ENCODE data around the gene ZNF358. TPM values are rescaled to one million over a fixed set of nuclear protein-coding genes. Genes with fewer than 3 reads are reported as not detected.

ZNF358 gene
- total and polyA plus RNA-seq, 2 of the 13 experiments (the other 11 are each of a cell fraction or from before 2014, with no cell fraction given): 9.1 to 37.0 TPM

DNA sequence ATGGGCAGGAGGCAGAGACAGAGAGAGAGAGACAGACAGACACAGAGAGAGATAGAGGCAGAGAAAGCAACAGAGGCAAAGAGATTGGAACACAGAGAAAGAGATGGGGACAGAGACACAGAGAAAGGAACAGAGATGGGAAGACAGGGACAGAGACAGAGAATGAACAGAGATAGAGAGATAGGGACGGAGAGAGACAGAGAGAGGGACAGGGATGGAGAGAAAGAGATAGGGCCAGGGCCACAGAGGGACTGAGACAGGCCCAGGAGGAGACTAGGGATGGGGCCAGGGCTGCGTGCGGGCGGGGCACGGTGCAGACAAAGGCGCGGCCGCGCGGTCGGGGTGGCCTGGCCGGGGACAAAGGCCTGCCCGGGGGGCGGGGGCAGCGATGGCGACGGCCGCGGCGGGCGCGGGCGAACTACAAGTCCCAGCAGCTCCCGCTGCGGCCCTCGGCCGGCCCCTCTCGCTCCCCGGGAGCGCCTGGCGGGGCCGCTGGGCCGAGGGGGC, at the start of gene ZNF358 (continued):
- TF ChIP-seq, protein P1, sequence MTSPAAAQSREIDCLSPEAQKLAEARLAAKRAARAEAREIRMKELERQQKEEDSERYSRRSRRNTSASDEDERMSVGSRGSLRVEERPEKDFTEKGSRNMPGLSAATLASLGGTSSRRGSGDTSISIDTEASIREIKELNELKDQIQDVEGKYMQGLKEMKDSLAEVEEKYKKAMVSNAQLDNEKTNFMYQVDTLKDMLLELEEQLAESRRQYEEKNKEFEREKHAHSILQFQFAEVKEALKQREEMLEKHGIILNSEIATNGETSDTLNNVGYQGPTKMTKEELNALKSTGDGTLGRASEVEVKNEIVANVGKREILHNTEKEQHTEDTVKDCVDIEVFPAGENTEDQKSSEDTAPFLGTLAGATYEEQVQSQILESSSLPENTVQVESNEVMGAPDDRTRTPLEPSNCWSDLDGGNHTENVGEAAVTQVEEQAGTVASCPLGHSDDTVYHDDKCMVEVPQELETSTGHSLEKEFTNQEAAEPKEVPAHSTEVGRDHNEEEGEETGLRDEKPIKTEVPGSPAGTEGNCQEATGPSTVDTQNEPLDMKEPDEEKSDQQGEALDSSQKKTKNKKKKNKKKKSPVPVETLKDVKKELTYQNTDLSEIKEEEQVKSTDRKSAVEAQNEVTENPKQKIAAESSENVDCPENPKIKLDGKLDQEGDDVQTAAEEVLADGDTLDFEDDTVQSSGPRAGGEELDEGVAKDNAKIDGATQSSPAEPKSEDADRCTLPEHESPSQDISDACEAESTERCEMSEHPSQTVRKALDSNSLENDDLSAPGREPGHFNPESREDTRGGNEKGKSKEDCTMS (CRISPR knock-in tag; conservative IDR thresholded peaks at IDR 0.05): no peak
- no peak for TF ChIP-seq ZNF136 (CRISPR knock-in tag; IDR thresholded peaks at IDR 0.05; ENCODE audit: low read depth)
- TF ChIP-seq, protein P2, sequence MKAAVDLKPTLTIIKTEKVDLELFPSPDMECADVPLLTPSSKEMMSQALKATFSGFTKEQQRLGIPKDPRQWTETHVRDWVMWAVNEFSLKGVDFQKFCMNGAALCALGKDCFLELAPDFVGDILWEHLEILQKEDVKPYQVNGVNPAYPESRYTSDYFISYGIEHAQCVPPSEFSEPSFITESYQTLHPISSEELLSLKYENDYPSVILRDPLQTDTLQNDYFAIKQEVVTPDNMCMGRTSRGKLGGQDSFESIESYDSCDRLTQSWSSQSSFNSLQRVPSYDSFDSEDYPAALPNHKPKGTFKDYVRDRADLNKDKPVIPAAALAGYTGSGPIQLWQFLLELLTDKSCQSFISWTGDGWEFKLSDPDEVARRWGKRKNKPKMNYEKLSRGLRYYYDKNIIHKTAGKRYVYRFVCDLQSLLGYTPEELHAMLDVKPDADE (CRISPR knock-in tag; IDR thresholded peaks at IDR 0.05): no peak
- TF ChIP-seq RBM39 (IDR thresholded peaks at IDR 0.05; ENCODE audit: low read depth, low read length, poor library complexity, severe bottlenecking): no peak
- TF ChIP-seq MTA1 (CRISPR knock-in tag; IDR thresholded peaks at IDR 0.05; ENCODE audit: borderline replicate concordance): no peak
- TF ChIP-seq ZNF441 (CRISPR knock-in tag; IDR thresholded peaks at IDR 0.05; ENCODE audit: borderline replicate concordance): peak; percentile 15; the same call in 1 of the 2 replicates
- 0 out of 2 replicates have a peak, but pooled peaks have one; percentile 54 for TF ChIP-seq KLF12 (CRISPR knock-in tag; IDR thresholded peaks at IDR 0.05; ENCODE audit: borderline replicate concordance)
- TF ChIP-seq, protein P3, sequence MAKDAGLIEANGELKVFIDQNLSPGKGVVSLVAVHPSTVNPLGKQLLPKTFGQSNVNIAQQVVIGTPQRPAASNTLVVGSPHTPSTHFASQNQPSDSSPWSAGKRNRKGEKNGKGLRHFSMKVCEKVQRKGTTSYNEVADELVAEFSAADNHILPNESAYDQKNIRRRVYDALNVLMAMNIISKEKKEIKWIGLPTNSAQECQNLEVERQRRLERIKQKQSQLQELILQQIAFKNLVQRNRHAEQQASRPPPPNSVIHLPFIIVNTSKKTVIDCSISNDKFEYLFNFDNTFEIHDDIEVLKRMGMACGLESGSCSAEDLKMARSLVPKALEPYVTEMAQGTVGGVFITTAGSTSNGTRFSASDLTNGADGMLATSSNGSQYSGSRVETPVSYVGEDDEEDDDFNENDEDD (CRISPR knock-in tag; IDR thresholded peaks at IDR 0.05; ENCODE audit: borderline replicate concordance): 0 out of 2 replicates have a peak, but pooled peaks have one; percentile 25
- peak; percentile 35 for TF ChIP-seq TEAD3 (CRISPR knock-in tag; optimal IDR thresholded peaks at IDR 0.05; ENCODE audit: borderline replicate concordance)
- TF ChIP-seq, protein P4, sequence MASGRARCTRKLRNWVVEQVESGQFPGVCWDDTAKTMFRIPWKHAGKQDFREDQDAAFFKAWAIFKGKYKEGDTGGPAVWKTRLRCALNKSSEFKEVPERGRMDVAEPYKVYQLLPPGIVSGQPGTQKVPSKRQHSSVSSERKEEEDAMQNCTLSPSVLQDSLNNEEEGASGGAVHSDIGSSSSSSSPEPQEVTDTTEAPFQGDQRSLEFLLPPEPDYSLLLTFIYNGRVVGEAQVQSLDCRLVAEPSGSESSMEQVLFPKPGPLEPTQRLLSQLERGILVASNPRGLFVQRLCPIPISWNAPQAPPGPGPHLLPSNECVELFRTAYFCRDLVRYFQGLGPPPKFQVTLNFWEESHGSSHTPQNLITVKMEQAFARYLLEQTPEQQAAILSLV (CRISPR knock-in tag; IDR thresholded peaks at IDR 0.05; ENCODE audit: borderline replicate concordance): no peak
- TF ChIP-seq SCMH1 (CRISPR knock-in tag; IDR thresholded peaks at IDR 0.05; ENCODE audit: borderline replicate concordance): no peak
- TF ChIP-seq, protein P5, sequence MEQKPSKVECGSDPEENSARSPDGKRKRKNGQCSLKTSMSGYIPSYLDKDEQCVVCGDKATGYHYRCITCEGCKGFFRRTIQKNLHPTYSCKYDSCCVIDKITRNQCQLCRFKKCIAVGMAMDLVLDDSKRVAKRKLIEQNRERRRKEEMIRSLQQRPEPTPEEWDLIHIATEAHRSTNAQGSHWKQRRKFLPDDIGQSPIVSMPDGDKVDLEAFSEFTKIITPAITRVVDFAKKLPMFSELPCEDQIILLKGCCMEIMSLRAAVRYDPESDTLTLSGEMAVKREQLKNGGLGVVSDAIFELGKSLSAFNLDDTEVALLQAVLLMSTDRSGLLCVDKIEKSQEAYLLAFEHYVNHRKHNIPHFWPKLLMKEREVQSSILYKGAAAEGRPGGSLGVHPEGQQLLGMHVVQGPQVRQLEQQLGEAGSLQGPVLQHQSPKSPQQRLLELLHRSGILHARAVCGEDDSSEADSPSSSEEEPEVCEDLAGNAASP (CRISPR knock-in tag; IDR thresholded peaks at IDR 0.05; ENCODE audit: borderline replicate concordance): no peak
- TF ChIP-seq, protein P6, sequence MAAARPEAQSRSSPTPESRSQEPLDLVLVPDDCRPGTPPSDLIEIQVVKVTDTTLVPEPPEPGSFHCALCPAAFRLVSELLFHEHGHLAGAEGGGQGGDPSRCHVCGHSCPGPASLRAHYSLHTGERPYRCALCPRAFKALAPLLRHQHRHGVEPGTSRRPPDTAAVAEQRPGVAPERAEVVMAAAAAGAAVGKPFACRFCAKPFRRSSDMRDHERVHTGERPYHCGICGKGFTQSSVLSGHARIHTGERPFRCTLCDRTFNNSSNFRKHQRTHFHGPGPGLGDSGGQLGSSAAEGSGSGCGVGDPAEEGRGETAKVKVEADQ (CRISPR knock-in tag; IDR thresholded peaks at IDR 0.05; ENCODE audit: borderline replicate concordance): no peak
- no peak for TF ChIP-seq KAT8 (CRISPR knock-in tag; IDR thresholded peaks at IDR 0.05)
- TF ChIP-seq SUZ12 (IDR thresholded peaks at IDR 0.05; ENCODE audit: low read depth, low read length): peak; percentile 40; the same call in 1 of the 2 replicates
- TF ChIP-seq, protein P7, sequence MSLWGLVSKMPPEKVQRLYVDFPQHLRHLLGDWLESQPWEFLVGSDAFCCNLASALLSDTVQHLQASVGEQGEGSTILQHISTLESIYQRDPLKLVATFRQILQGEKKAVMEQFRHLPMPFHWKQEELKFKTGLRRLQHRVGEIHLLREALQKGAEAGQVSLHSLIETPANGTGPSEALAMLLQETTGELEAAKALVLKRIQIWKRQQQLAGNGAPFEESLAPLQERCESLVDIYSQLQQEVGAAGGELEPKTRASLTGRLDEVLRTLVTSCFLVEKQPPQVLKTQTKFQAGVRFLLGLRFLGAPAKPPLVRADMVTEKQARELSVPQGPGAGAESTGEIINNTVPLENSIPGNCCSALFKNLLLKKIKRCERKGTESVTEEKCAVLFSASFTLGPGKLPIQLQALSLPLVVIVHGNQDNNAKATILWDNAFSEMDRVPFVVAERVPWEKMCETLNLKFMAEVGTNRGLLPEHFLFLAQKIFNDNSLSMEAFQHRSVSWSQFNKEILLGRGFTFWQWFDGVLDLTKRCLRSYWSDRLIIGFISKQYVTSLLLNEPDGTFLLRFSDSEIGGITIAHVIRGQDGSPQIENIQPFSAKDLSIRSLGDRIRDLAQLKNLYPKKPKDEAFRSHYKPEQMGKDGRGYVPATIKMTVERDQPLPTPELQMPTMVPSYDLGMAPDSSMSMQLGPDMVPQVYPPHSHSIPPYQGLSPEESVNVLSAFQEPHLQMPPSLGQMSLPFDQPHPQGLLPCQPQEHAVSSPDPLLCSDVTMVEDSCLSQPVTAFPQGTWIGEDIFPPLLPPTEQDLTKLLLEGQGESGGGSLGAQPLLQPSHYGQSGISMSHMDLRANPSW (CRISPR knock-in tag; IDR thresholded peaks at IDR 0.05; ENCODE audit: borderline replicate concordance): no peak
- no peak for TF ChIP-seq ZFP36L2 (CRISPR knock-in tag; IDR thresholded peaks at IDR 0.05)

Measured in HepG2 (cell line).